ENCODE data around the gene HPSE2.

GRCh38 chr10:98878921-98879320, 356.7 kb downstream of the HPSE2 start:
- TF ChIP-seq EZH2 (IDR thresholded peaks at IDR 0.05; ENCODE audit: low read depth, unreplicated experiment) (no peak), CTCF (conservative IDR thresholded peaks at IDR 0.05; ENCODE audit: low read depth in 2 of 2) (no peak), POLR2AphosphoS5 (IDR thresholded peaks at IDR 0.05; ENCODE audit: low read depth) (no peak), EZH2phosphoT487 (IDR thresholded peaks at IDR 0.05; ENCODE audit: unreplicated experiment) (no peak), REST (IDR thresholded peaks at IDR 0.05; ENCODE audit: unreplicated experiment) (no peak), JUNB (IDR thresholded peaks at IDR 0.05; ENCODE audit: unreplicated experiment) (no peak)

All from GM23338 (cell line).